SU-DHL-6 (cell line): ENCODE data around the gene UMAD1.

ENCODE experiments used
- H2AFZ ChIP-seq: fragments of 200-600 bp; sonication (generic); 2 replicates; pipeline ENCODE4 v1.6.1; 2014; ENCODE audit warnings: low read depth, mild to moderate bottlenecking, moderate library complexity, mixed read lengths, antibody characterized with exemption, low read length; ENCODE audit not compliant: severe bottlenecking
- H3F3A ChIP-seq: fragments of 200-600 bp; shearing (Covaris generic); 2 replicates; pipeline ENCODE4 v1.6.0; 2016; ENCODE audit warnings: antibody characterized with exemption, mild to moderate bottlenecking; ENCODE audit not compliant: insufficient read depth
- H3K27ac ChIP-seq: fragments of 200-600 bp; sonication (generic); 2 replicates; pipeline ENCODE4 v1.5.1; 2016; ENCODE audit warnings: low read depth, mild to moderate bottlenecking, low read length, moderate library complexity, mixed read lengths
- H3K27me3 ChIP-seq: fragments of 200-600 bp; sonication (generic), shearing (Covaris generic); 2 replicates; pipeline ENCODE4 v1.6.0; 2014; ENCODE audit warnings: mild to moderate bottlenecking, low read length
- H3K36me3 ChIP-seq: fragments of 200-600 bp; sonication (generic); 2 replicates; pipeline ENCODE4 v1.6.1; 2014; ENCODE audit warnings: mild to moderate bottlenecking, low read length, mixed read lengths
- H3K4me2 ChIP-seq: fragments of 300-600, 200-600 bp; shearing (Covaris generic), sonication (generic); 2 replicates; pipeline ENCODE4 v1.6.0; 2014; ENCODE audit warnings: low read length, low read depth, mild to moderate bottlenecking; ENCODE audit not compliant: poor library complexity, severe bottlenecking
- H3K4me3 ChIP-seq: fragments of 200-600 bp; sonication (generic); 2 replicates; pipeline ENCODE4 v1.5.1; 2014; ENCODE audit warnings: antibody characterized with exemption, low read length, mild to moderate bottlenecking, mixed read lengths; ENCODE audit not compliant: insufficient read depth, poor library complexity, severe bottlenecking
- H3K79me2 ChIP-seq: fragments of 200-600 bp; sonication (generic); 2 replicates; pipeline ENCODE4 v1.6.1; 2014; ENCODE audit warnings: mild to moderate bottlenecking, low read length, moderate library complexity; ENCODE audit not compliant: insufficient read depth
- H3K9ac ChIP-seq: fragments of 200-600 bp; sonication (generic); 2 replicates; pipeline ENCODE4 v1.7.0; 2014; ENCODE audit warnings: mild to moderate bottlenecking, low read length
- H3K9me2 ChIP-seq: fragments of 200-600 bp; sonication (generic); replicated peaks from 2 replicates; pipeline ENCODE4 v1.6.1; 2014; ENCODE audit warnings: low read length; ENCODE audit not compliant: insufficient read depth
- H3K9me3 ChIP-seq: fragments of 200-600 bp; sonication (generic); 2 replicates; pipeline ENCODE4 v1.6.1; 2014; ENCODE audit warnings: low read length, mixed read lengths; ENCODE audit not compliant: insufficient read depth
- H4K20me1 ChIP-seq: fragments of 200-600 bp; sonication (generic); 2 replicates; pipeline ENCODE4 v1.6.1; 2014; ENCODE audit warnings: low read depth, mild to moderate bottlenecking, antibody characterized with exemption, low read length, moderate library complexity, mixed read lengths
- CTCF ChIP-seq: fragments of 200-600 bp; sonication (generic); IDR thresholded peaks from one replicate; pipeline ENCODE4 v1.5.1; 2017; ENCODE audit warnings: antibody characterized with exemption, mild to moderate bottlenecking, low read length, moderate library complexity; ENCODE audit not compliant: insufficient read depth, poor library complexity, severe bottlenecking
- EZH2phosphoT487 ChIP-seq: fragments of 200-600 bp; sonication (generic), shearing (Covaris generic); conservative IDR thresholded peaks from 2 replicates; pipeline ENCODE4 v1.6.1; 2018; ENCODE audit warnings: mild to moderate bottlenecking, antibody characterized with exemption, low read length, moderate library complexity, mixed read lengths

The UMAD1 gene

GRCh38 chr7:7772397-7772821 is 131.9 kb downstream of the UMAD1 start:
- Histone ChIP-seq H3K27ac (no peak overlapping the region), H3K9ac (no peak overlapping the region), H3K9me3 (no peaks in the 10 kb centered on the region), H2AFZ (no peak overlapping the region), H4K20me1 (no peaks in the 10 kb centered on the region), H3K36me3 (no peaks in the 10 kb centered on the region), H3F3A (no peaks in the 10 kb centered on the region), H3K4me2 (peak overlapping the region; percentile 35), H3K27me3 (no peaks in the 10 kb centered on the region), H3K4me3 (no peak overlapping the region), H3K79me2 (no peaks in the 10 kb centered on the region), H3K9me2 (no peaks in the 10 kb centered on the region)
- TF ChIP-seq EZH2phosphoT487 (no peak), CTCF (no peak)

- Histone ChIP-seq H4K20me1 (no peaks in the 10 kb centered on the region), H3K9ac (no peak overlapping the region), H3K27me3 (no peaks in the 10 kb centered on the region), H3K79me2 (no peaks in the 10 kb centered on the region), H3K4me2 (peak overlapping the region; percentile 35), H3K9me2 (no peaks in the 10 kb centered on the region), H3K27ac (no peak overlapping the region), H3K36me3 (no peaks in the 10 kb centered on the region), H3F3A (no peaks in the 10 kb centered on the region), H2AFZ (no peak overlapping the region), H3K4me3 (peak overlapping the region; percentile 6), H3K9me3 (no peaks in the 10 kb centered on the region)
- TF ChIP-seq CTCF, result no peak
- no peak for TF ChIP-seq EZH2phosphoT487
Observed at GRCh38 chr7:7773334-7774309, 133.1 kb downstream of the UMAD1 start.

- Histone ChIP-seq H3K4me2 (no peak overlapping the region), H3K79me2 (no peaks in the 10 kb centered on the region), H3F3A (no peaks in the 10 kb centered on the region), H3K9me2 (no peaks in the 10 kb centered on the region), H3K9me3 (no peaks in the 10 kb centered on the region), H3K4me3 (no peak overlapping the region), H4K20me1 (0 out of 2 replicates have a peak, but pooled peaks cover 3% of the 10 kb centered on the region), H3K9ac (no peak overlapping the region), H3K36me3 (no peaks in the 10 kb centered on the region), H3K27me3 (no peaks in the 10 kb centered on the region), H2AFZ (no peak overlapping the region), H3K27ac (no peak overlapping the region)
- TF ChIP-seq EZH2phosphoT487 (no peak), CTCF (no peak)
Observed at GRCh38 chr7:7779888-7780287, 139.3 kb downstream of the UMAD1 start.
